Esophagus squamous epithelium (tissue), 5 donors: ENCODE measurements around the gene MYO9A. TPM values are rescaled to one million over a fixed set of nuclear protein-coding genes. Genes with fewer than 3 reads are reported as not detected.
"Not testable (repeated sequence)": the region's sequence is repeated elsewhere in the genome, so short reads cannot be mapped to it uniquely, and the experiment has no call there.

Experiments
- DNase-seq: peaks from one replicate; lab custom pipeline; 2025; lab: John Stamatoyannopoulos, UW
- H3K27ac ChIP-seq, 4 donors: fragments of 200-600 bp; sonication (generic); one replicate each; pipeline ENCODE4 v1.5.1; 2016 to 2019; ENCODE audit warnings: mild to moderate bottlenecking in 1 of 4
- H3K27me3 ChIP-seq, 4 donors: fragments of 200-600 bp; sonication (generic); 1 replicate in 3 of 4; 2 replicates in 1 of 4; pipeline versions ENCODE4 v1.5.1 to v1.6.0; 2017 to 2021; ENCODE audit warnings: antibody characterized with exemption in 1 of 4
- H3K36me3 ChIP-seq, 3 donors: fragments of 200-600 bp; sonication (generic); one replicate each; pipeline ENCODE4 v1.5.1; 2016 to 2019
- H3K4me1 ChIP-seq, 3 donors: fragments of 200-600 bp; sonication (generic); one replicate each; pipeline ENCODE4 v1.5.1; 2017 to 2019
- H3K4me3 ChIP-seq, 4 donors: fragments of 200-600 bp; sonication (generic); 1 replicate in 3 of 4; 2 replicates in 1 of 4; pipeline ENCODE4 v1.5.1; 2016 to 2019; ENCODE audit warnings: mild to moderate bottlenecking in 2 of 4, moderate library complexity in 1 of 4
- H3K9me3 ChIP-seq, 3 donors: fragments of 200-600 bp; sonication (generic); one replicate each; pipeline ENCODE4 v1.5.1; 2016 to 2019
- POLR2A ChIP-seq, 4 donors: fragments of 450-650 bp; IDR thresholded peaks; one replicate each; pipeline ENCODE4 v1.6.1; 2017; ENCODE audit warnings: antibody characterized with exemption in 4 of 4, mild to moderate bottlenecking in 4 of 4, moderate library complexity in 3 of 4
- WGBS, 2 donors: methylation state at CpG; one replicate each; pipeline ENCODE4 v1.1.5; 2018; 5-methylcytosine and 5-hydroxymethylcytosine counted together
- intact Hi-C: fragments of 100-400 bp; cut with DNase I; formaldehyde crosslinking; loops from one replicate; pipeline ENCODE4 v1.15.0; 2022
- total RNA-seq, 4 donors: library from RNA; depleted of rRNA; stranded (reverse); fragments of >200 nt; gene quantifications; one replicate each; pipeline ENCODE4 v1.1.0, GENCODE V29; 2016
- TF ChIP-seq, protein P1 (sequence below), 6 experiments: fragments of 450-650 bp in 4 of 6; fragments of 200-600 bp in 2 of 6; sonication (generic) in 2 of 6; IDR thresholded peaks; one replicate each; pipeline ENCODE4 v1.5.1; 2016 to 2019; ENCODE audit warnings: antibody characterized with exemption in 6 of 6, mild to moderate bottlenecking in 4 of 6, moderate library complexity in 4 of 6
- donor health status: DM: yes; HTN: yes; CAD: no.

The MYO9A gene
- total RNA-seq, 4 donors from 2014 or later, result 18.2 to 62.0 (median 35.0) TPM

DNA sequence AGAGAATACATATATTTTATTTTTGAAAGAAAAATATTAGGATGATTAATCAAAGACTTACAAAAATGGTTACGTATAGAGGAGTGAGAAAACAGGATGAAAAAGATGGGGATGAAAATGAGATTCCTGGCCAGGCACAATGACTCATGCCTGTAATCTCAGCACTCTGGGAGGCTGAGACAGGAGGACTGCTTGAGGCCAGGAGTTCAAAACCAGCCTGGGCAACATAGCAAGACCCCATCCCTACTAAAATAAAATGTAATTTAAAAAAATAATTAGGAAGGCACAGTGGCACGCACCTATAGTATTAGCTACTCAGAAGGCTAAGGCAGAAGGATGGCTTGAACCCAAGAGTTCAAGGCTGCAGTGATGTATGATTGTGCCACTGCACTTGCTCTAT is 11.9 kb downstream of the MYO9A start:
- H3K27ac ChIP-seq, result no peak overlapping the region
- no peak overlapping the region for H3K4me3 ChIP-seq
- no peaks in the 10 kb centered on the region for H3K9me3 ChIP-seq
- no peaks in the 10 kb centered on the region for H3K36me3 ChIP-seq
- TF ChIP-seq POLR2A (IDR thresholded peaks at IDR 0.05), result no peak
- TF ChIP-seq, protein P1, sequence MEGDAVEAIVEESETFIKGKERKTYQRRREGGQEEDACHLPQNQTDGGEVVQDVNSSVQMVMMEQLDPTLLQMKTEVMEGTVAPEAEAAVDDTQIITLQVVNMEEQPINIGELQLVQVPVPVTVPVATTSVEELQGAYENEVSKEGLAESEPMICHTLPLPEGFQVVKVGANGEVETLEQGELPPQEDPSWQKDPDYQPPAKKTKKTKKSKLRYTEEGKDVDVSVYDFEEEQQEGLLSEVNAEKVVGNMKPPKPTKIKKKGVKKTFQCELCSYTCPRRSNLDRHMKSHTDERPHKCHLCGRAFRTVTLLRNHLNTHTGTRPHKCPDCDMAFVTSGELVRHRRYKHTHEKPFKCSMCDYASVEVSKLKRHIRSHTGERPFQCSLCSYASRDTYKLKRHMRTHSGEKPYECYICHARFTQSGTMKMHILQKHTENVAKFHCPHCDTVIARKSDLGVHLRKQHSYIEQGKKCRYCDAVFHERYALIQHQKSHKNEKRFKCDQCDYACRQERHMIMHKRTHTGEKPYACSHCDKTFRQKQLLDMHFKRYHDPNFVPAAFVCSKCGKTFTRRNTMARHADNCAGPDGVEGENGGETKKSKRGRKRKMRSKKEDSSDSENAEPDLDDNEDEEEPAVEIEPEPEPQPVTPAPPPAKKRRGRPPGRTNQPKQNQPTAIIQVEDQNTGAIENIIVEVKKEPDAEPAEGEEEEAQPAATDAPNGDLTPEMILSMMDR (IDR thresholded peaks at IDR 0.05), result no peak
- peaks cover 0 to 36% (median 14%) of the 10 kb centered on the region in 3 donors for H3K4me1 ChIP-seq
- DNase-seq, result no peak
- intact Hi-C loops, result no loop called here
- H3K27me3 ChIP-seq, result no peaks in the 10 kb centered on the region
- 94 to 100% methylated on average over 2 of the region's 2 CpGs for WGBS, 2 donors

DNA sequence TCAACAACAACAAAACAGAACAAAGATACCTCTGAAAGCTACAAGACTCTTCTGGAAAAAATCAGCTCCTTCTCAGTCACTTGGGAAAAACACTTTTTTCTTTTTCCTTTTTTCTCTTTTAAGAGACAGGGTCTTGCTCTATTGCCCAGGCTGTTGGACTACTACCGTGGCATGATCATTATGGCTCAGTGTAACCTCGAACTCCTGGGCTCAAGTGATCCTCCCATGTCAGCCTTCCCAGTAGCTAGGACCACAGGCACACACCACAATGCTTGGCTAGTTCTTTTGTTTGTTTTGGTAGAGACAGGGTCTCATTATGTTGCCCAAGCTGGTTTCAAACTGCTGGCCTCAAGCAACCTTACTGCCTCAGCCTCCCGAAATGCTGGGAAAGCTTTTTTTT is 12.8 kb downstream of the MYO9A start:
- Histone ChIP-seq H3K9me3 (no peaks in the 10 kb centered on the region), H3K27ac (no peak overlapping the region), H3K4me3 (no peak overlapping the region), H3K36me3 (no peaks in the 10 kb centered on the region), H3K27me3 (no peaks in the 10 kb centered on the region), H3K4me1 (peaks cover 0 to 36% (median 14%) of the 10 kb centered on the region in 3 donors)
- intact Hi-C loops, result no loop called here
- 89 to 95% methylated on average over 3 of the region's 3 CpGs for WGBS, 2 donors
- no peak for TF ChIP-seq POLR2A (IDR thresholded peaks at IDR 0.05)
- TF ChIP-seq, protein P1 (IDR thresholded peaks at IDR 0.05), result no peak
- DNase-seq, result no peak

DNA sequence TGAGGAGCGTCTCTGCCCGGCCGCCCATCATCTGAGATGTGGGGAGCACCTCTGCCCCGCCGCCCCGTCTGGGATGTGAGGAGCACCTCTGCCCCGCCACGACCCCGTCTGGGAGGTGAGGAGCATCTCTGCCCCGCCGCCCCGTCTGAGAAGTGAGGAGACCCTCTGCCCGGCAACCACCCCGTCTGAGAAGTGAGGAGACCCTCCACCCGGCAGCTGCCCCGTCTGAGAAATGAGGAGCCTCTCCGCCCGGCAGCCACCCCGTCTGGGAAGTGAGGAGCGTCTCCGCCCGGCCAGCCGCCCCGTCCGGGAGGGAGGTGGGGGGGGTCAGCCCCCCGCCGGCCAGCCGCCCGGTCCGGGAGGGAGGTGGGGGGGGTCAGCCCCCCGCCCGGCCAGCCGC is 17.4 kb downstream of the MYO9A start:
- intact Hi-C loops, DNase-seq, H3K27me3 ChIP-seq, H3K9me3 ChIP-seq, H3K27ac ChIP-seq, H3K4me3 ChIP-seq, H3K36me3 ChIP-seq: not testable (repeated sequence)
- no CpG with 5 or more reads among the region's 33 CpGs for WGBS, 2 donors
- peaks cover 0 to 21% (median 10%) of the 10 kb centered on the region in 3 donors for H3K4me1 ChIP-seq

DNA sequence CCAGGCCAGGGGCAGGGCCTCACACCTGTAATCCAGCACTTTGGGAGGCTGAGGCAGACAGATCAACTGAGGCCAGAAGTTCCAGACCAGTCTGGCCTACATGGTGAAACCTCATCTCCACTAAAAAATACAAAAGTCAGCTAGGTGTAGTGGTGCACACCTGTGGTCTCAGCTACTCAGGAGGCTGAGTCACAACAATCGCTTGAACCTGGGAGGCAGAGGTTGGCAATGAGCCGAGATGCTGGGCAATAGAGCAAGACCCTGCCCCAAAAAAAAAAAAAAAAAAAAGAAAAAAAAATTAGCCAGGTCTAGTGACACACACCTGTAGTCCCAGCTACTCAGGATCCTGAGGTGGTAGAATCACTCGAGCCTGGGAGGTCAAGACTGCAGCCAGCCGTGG is 18.8 kb downstream of the MYO9A start:
- 87 to 100% methylated on average over 2 to 4 of the region's 4 CpGs for WGBS, 2 donors
- no peak for DNase-seq

DNA sequence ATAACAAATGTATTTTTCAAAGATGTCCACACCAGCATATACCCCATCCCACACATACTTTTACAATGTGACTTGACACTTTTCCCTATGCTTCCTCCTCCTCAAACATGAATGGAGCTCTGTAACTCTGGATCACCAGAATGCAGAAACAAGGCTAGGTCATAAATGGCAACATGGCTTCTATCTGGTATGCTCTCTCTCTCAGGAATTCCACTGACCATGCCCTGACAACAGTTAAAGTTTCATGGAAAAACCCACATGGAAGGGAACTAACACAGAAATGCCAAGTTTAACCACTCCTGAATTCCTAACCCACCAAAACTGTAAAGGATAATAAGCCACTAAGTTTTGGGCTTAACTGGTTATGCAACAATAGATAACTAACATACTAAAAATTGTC is 19.9 kb downstream of the MYO9A start:
- no peak for DNase-seq
- TF ChIP-seq, protein P1 (IDR thresholded peaks at IDR 0.05), result no peak
- TF ChIP-seq POLR2A (IDR thresholded peaks at IDR 0.05), result no peak
- Histone ChIP-seq H3K27me3 (no peaks in the 10 kb centered on the region), H3K36me3 (no peaks in the 10 kb centered on the region), H3K9me3 (no peaks in the 10 kb centered on the region), H3K4me1 (peaks cover 0 to 1% (median under 1%) of the 10 kb centered on the region in 3 donors), H3K4me3 (no peak overlapping the region), H3K27ac (no peak overlapping the region)
- intact Hi-C loops, result no loop called here

More for the DNA sequence above, 18.8 kb downstream of the MYO9A start:
- Histone ChIP-seq H3K4me3 (no peak overlapping the region), H3K27ac (no peak overlapping the region), H3K4me1 (peaks cover 0 to 12% (median 10%) of the 10 kb centered on the region in 3 donors), H3K36me3 (no peaks in the 10 kb centered on the region), H3K9me3 (no peaks in the 10 kb centered on the region), H3K27me3 (no peaks in the 10 kb centered on the region)
- intact Hi-C loops, result no loop called here
- TF ChIP-seq, protein P1 (IDR thresholded peaks at IDR 0.05), result no peak

DNA sequence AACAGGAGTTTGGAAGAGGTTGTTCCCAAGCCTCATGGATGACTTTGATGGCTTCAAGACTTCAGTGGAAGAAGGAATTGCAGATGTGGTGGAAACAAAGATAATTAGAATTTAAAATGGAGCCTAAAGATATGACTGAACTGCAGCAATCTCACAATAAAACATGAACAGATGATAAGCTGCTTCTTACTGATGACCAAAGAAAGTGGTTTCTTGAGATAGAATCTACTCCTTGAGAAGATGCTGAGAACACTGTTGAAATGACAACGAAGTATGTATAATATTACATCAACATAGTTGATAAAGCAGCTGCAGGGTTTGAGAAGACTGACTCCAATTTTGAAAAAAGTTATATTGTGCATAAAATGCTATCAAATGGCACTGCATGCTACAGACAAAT is 21.2 kb downstream of the MYO9A start:
- Histone ChIP-seq H3K36me3 (no peaks in the 10 kb centered on the region), H3K9me3 (no peaks in the 10 kb centered on the region), H3K4me3 (no peak overlapping the region), H3K4me1 (peaks cover 0 to 5% (median 0%) of the 10 kb centered on the region in 3 donors), H3K27me3 (no peaks in the 10 kb centered on the region), H3K27ac (no peak overlapping the region)
- no peak for TF ChIP-seq POLR2A (IDR thresholded peaks at IDR 0.05)
- TF ChIP-seq, protein P1 (IDR thresholded peaks at IDR 0.05), result no peak
- DNase-seq, result no peak
- intact Hi-C loops, result no loop called here
- 89 to 96% methylated on average over 1 of the region's 1 CpG for WGBS, 2 donors
